PC-9 (cell line): ENCODE measurements around the gene APCDD1L.

ENCODE experiments used
- EZH2 ChIP-seq: fragments of 200-600 bp; sonication (generic); IDR thresholded peaks from 2 replicates; pipeline ENCODE4 v1.8.0; 2017; ENCODE audit warnings: antibody characterized with exemption, low read depth
- TF ChIP-seq, protein P1 (sequence below): fragments of 200-600 bp; sonication (generic); conservative IDR thresholded peaks from 2 replicates; pipeline ENCODE4 v1.6.1; 2017; ENCODE audit warnings: mixed run types, antibody characterized with exemption, mild to moderate bottlenecking, moderate library complexity

GRCh38 chr20:58433029-58433647, 82.1 kb downstream of the APCDD1L start:
- TF ChIP-seq, protein P1, sequence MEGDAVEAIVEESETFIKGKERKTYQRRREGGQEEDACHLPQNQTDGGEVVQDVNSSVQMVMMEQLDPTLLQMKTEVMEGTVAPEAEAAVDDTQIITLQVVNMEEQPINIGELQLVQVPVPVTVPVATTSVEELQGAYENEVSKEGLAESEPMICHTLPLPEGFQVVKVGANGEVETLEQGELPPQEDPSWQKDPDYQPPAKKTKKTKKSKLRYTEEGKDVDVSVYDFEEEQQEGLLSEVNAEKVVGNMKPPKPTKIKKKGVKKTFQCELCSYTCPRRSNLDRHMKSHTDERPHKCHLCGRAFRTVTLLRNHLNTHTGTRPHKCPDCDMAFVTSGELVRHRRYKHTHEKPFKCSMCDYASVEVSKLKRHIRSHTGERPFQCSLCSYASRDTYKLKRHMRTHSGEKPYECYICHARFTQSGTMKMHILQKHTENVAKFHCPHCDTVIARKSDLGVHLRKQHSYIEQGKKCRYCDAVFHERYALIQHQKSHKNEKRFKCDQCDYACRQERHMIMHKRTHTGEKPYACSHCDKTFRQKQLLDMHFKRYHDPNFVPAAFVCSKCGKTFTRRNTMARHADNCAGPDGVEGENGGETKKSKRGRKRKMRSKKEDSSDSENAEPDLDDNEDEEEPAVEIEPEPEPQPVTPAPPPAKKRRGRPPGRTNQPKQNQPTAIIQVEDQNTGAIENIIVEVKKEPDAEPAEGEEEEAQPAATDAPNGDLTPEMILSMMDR: no peak
- TF ChIP-seq EZH2: no peak
